GF-D8 (cell line): Measurements from ENCODE around the gene ERCC1.
A peak's percentile ranks its signal among the peaks of the same experiment; 100 is the strongest.
"Not testable (repeated sequence)": the region's sequence is repeated elsewhere in the genome, so short reads cannot be mapped to it uniquely, and the experiment has no call there.

ENCODE experiments used
- DNase-seq: peaks from one replicate; lab custom pipeline; 2025; lab: John Stamatoyannopoulos, UW

Gene ERCC1

DNA sequence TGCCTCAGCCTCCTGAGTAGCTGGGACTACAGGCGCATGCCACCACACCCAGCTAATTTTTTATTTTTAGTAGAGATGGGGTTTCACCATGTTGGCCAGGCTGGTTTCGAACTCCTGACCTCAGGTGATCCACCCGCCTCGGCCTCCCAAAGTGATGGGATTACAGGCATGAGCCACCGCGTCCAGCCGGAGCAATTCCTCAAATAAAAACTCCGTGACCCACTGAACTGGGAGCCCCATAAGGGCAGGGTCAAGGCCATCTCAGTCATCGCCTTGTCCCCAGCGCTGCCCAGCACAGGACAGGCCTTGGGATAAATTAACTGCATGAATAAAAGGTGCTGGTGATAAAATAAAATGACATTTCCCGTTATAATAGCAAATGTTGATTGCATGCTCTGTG, 6.2 kb upstream of the ERCC1 start:
- not testable (repeated sequence) for DNase-seq

DNA sequence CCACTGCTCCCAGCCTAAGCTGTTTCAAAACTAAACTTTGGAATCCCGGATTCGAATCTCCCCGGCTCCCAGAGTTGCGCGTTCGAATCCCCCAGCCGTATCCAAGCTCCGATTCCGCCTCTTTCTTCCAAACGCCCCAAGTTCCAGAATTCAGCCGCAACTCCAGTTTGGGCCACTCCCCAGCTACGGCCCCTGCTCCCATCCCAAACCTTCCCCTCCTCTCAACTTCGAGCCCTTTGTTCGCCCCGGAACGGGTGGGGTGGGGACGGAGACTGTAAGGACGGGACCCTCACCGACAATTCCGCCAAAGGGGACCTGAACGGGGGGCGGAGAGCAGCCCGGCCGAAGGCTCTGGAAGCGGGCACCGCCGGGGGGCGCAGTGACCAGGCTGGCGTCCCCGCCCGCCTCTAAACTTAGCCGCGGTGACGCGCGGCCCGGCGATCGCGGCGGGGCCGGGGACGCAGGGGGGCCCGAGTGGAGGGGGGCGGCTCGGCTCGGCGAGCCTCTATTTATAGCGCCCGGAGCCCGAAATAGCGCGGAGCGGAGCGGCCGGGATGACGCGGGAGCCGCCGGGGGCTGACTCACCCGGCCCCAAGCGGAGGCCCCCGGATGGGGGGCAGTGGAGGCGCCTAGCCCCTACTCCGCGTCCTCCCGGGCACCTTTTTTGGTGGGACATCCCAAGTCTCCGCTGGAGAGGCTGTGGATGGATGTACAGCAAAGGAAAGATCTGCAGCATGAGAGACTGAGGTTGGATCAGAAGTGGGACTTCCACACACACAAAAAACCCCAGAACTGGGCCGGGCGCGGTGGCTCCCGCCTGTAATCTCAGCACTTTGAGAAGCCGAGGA, 4.9 kb upstream of the ERCC1 start:
- DNase-seq: no peak

DNA sequence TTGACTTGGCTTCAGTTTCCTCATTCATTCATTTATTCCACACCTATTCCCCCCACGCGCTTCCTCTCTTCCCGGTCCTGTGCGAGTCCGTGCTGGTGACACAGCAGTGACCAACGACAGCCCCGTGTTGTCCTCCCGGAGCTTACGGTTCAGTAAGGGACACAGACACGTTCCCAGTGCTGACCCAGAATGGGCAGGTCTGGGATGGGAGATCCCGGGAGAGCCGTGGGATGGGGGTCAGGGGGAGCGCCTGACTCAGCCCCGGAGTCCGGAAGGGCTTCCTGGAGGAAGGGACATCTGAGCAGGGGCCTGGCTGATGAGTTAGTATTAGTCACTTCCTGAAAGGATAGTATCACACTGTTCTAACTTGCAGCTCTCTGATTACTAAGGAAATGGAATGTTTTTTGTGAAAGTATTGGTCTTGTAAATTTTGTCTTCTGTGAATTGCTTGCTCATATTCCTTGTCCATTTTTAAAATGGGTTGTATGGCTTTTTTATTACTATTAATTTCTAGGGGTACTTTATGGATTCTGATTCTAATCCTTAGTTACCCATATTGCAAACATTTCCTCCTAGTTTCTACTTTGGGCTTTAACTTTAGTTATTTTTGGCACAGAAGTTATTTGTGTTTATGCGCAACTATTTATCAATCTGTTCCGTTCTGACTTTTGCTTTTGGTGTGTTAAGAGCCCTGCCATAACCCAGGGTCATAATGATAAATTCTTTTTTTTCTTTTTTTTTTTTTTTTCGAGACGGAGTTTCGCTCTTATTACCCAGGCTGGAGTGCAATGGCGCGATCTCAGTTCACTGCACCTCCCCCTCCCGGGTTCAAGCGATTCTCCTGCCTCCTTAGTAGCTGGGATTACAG, 708 bp upstream of the ERCC1 start:
- DNase-seq: peak; percentile 52

- DNase-seq: no peak
Measured at GRCh38 chr19:45423033-45423588, 606 bp downstream of the ERCC1 start.

DNA sequence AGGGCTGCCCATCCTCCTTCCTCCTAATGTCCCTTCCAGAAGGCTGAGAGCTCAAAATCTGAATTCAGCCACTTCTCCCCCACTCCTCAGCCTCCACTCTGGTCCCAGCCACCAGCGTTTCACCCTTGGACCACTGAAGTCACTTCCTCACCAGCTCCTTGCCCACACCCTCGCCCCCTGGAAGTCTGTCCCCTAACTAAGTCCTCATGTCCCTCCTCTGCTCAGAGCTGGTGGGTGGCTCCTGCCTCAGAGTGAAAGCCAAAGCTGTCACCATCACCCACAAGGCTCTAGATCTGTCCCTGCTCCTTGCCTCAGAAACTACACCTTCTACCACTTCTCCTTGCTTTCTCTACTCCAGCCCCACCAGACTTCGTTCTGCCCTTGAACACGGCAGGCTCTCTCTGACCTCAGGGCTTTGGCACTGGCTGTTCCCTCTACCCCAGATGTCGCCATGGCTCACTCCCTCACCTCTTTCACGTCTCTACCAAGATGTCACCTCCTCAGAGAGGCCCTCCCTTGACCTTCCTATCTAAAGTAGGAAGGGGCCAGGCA, 1.7 kb downstream of the ERCC1 start:
- DNase-seq: no peak

DNA sequence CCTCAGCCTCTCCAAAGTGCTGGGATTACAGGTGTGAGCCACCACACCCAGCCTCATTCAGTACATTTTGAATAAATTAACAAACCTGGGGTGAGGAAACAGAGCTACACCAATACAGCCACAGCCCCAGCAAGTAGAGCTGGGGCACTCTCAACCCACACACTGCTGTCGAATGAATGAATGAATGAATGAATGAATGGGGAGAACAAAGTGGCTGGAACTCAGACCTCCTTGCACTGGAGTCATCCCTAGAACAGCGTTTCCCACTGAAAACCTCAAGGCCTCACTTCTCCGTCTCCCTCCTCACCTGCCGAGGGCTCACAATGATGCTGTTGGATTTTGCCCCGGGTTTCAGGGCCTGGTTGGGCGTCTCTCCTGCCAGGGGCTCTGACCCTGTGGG, 2.8 kb downstream of the ERCC1 start:
- DNase-seq: no peak

DNA sequence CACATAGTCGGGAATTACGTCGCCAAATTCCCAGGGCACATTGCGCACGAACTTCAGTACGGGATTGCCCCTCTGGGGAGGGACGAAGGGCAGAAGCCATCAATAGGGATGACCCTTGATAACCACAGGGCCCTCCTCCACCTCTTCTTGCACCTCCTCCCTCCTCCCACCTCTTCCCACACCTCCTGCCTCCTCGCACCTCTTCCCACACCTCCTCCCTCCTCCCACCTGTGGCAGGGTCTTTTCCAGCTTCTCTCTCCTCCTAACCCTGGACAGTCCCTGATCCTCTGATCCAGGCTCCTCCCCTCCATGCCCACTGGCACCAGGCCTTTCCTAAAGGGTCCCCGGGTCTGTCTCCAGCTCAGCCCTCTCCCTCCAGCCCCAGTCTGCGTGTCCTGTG, 3.4 kb downstream of the ERCC1 start:
- DNase-seq: no peak

GRCh38 chr19:45419895-45420294, 3.8 kb downstream of the ERCC1 start:
- no peak for DNase-seq

DNA sequence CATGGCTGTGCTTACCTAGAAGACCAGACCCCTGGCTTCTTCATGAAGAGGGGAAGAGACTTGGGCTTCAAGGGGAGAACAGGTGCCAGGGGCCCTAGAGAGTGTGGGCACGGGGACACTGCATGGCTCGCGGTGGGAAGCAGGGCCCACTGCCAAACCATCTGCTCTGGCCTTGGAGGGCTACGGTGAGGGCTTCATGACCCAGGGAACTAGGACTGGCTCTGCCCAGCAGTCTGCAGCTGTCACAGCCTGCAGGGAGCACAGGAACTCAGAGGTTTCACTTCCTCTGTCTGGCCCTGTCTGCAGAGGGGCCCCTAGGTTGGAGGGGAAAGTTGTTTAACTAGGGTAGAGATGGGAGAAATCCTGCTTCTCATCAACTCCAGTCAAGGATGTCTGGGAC, 4.3 kb downstream of the ERCC1 start:
- peak; percentile 62 for DNase-seq

GRCh38 chr19:45418802-45419201, 4.9 kb downstream of the ERCC1 start:
- DNase-seq: peak; percentile 49

GRCh38 chr19:45417151-45417550, 6.6 kb downstream of the ERCC1 start:
- no peak for DNase-seq

GRCh38 chr19:45414468-45414867, 9.2 kb downstream of the ERCC1 start:
- DNase-seq: no peak

DNA sequence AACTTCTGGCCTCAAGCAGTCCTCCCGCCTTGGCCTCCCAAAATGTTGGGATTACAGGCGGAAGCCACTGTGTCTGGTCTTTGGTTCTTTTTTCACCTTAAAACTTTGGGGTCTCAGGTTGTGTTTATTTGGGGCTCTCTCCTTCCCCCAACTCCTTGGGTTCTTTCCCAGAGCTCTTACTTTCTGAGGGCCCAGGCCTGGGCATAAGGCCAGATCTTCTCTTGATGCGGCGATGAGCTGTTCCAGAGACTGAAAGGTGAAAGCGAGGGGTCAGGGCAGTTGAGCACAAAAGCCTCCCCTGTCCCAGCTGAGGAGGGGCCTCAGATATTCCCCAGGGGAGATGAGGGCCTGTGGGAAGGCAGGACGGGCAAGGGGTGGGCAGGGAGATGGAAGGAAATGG, 10.2 kb downstream of the ERCC1 start:
- no peak for DNase-seq

DNA sequence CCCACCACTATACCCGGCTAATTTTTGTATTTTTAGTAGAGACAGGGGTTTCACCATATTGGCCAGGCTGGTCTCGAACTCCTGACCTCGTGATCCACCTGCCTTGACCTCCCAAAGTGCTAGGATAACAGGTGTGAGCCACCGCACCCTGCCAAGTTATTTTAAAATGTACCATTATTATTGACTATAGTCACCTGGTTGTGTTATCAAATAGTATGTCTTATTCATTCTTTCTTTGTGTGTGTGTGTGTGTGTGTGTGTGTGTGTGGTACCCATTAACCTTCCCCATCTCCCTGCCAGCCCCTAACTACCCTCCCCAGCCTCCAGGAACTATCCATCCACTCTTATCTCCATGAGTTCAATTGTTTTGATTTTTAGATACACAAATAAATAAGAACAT, 13.4 kb downstream of the ERCC1 start:
- DNase-seq: not testable (repeated sequence)

DNA sequence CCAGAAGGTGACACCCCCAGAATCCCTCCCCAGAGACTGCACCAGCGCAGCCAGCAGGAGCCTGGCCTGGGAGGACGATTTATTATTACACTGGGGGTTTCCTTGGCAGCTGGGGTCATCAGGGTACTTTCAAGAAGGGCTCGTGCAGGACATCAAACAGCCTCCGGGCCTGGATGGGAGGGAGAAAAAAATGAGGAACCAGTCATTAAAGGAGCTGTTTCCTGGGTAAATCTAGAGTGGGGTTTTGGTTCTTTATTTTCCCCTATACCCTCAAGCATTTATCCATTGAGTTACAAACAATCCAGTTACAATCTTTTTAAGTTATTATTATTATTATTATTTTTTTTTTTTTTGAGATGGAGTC, 14.2 kb downstream of the ERCC1 start:
- peak; percentile 18 for DNase-seq

GRCh38 chr19:45408830-45409556, 14.7 kb downstream of the ERCC1 start:
- DNase-seq: no peak

GRCh38 chr19:45408121-45408520, 15.6 kb downstream of the ERCC1 start:
- no peak for DNase-seq

DNA sequence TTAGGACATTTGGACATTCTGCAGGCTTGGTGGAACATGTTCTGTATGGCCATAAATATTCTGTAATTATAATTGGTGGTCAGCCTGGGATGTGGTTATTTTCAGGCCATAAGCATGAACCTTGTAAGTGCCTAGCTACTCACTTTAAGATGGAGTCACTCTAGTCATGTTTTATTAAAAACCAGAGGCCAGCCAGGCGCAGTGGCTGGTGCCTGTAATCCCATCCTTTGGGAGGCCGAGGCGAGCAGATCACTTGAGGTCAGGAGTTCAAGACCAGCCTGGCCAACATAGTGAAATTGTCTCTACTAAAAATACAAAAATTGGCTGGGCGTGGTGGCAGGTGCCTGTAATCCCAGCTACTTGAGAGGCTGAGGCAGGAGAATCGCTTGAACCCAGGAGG, 16.1 kb downstream of the ERCC1 start:
- DNase-seq: not testable (repeated sequence)

GRCh38 chr19:45407091-45407375, 16.7 kb downstream of the ERCC1 start:
- no peak for DNase-seq

DNA sequence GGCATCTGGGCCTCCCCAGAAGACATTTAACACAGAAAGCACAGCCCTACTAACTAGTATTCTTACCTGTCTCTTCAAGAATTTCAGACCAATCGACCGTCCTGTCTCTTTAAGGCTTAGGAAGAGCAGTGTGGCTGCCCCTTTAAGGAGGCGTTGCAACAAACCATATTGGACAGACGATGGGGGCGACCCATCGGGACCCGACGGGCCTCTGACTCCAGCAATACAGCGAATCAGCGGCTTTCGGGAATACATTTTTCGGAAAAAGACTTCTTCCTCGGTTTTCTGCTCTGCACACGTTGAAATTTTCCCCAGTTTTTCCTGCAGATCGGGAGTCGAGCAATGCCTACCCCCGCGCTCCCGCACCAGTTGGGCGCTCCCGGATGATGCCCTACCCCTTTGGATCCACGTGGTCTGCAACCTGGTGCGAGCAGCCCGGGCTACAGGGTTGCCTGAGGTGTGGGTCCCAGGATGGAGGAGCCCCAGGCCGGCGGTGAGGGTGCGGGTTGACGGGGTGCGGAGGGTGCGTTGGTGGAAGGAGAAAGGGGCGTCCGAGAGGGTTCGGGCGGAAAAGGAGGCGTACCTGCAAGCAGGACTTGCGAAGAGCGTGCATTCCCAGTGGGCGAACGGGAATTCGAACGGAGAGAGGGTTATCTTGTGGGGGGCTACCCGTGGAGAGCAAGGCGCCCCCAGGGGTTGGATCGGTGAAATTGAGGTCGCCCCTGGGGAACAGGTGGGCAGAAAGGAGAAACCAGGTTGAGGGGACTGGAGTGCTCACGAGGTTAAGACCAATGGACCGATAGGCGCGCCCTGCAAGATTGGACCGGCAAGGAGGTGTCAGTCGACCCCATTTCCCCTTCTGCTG, 17.3 kb downstream of the ERCC1 start, which contains the start of gene POLR1G:
Gene POLR1G (plus strand): TSS at position 419 of the 865 bp plus-strand sequence. CDS start 53 bp downstream, at position 472.
- peak; percentile 78 for DNase-seq
